ENCODE results near the gene LGALS3.

Gene LGALS3

GRCh38 chr14:55130196-55130550 is 1.1 kb downstream of the LGALS3 start:
- Histone ChIP-seq H3K27me3 (ENCODE audit: low read depth) (no peaks in the 10 kb centered on the region), H3K4me1 (peaks cover 11% of the 10 kb centered on the region), H3K4me3 (peak overlapping the region; percentile 38), H3K36me3 (replicated peaks) (no peaks in the 10 kb centered on the region; the same call in 1 of the 2 replicates), H3K9me3 (no peaks in the 10 kb centered on the region)
- in situ Hi-C loops (cut with MboI; ENCODE audit: low sequenced_read_pairs) = no loop called here
- DNase-seq (ENCODE audit: low spot score in 2 of 2) = no peak

- H3K4me3 ChIP-seq = no peak overlapping the region
- in situ Hi-C loops (cut with MboI; ENCODE audit: low sequenced_read_pairs) = no loop called here
- no peaks in the 10 kb centered on the region for H3K27me3 ChIP-seq (ENCODE audit: low read depth)
- H3K9me3 ChIP-seq = no peaks in the 10 kb centered on the region
- H3K36me3 ChIP-seq (replicated peaks) = no peaks in the 10 kb centered on the region; the same call in 1 of the 2 replicates
- H3K4me1 ChIP-seq = peaks cover 11% of the 10 kb centered on the region
- no peak for DNase-seq (ENCODE audit: low spot score in 2 of 2)
Measured at GRCh38 chr14:55131370-55132137, 2.5 kb downstream of the LGALS3 start.

- in situ Hi-C loops (cut with MboI; ENCODE audit: low sequenced_read_pairs) = no loop called here
Measured at GRCh38 chr14:55133416-55133815, 4.4 kb downstream of the LGALS3 start.

GRCh38 chr14:55136241-55136640 is 7.2 kb downstream of the LGALS3 start:
- no peak for DNase-seq (ENCODE audit: low spot score in 2 of 2)
- in situ Hi-C loops (cut with MboI; ENCODE audit: low sequenced_read_pairs) = no loop called here
- peaks cover 18% of the 10 kb centered on the region for H3K36me3 ChIP-seq (replicated peaks)
- H3K9me3 ChIP-seq = no peaks in the 10 kb centered on the region
- no peaks in the 10 kb centered on the region for H3K27me3 ChIP-seq (ENCODE audit: low read depth)
- H3K4me1 ChIP-seq = peaks cover 7% of the 10 kb centered on the region
- H3K4me3 ChIP-seq = no peak overlapping the region

More at GRCh38 chr14:55133416-55133815, 4.4 kb downstream of the LGALS3 start:
- Histone ChIP-seq H3K36me3 (replicated peaks) (peaks cover 2% of the 10 kb centered on the region), H3K4me1 (peaks cover 11% of the 10 kb centered on the region), H3K4me3 (no peak overlapping the region), H3K9me3 (no peaks in the 10 kb centered on the region), H3K27me3 (ENCODE audit: low read depth) (no peaks in the 10 kb centered on the region)
- no peak for DNase-seq (ENCODE audit: low spot score in 2 of 2)

GRCh38 chr14:55136885-55137786 is 8.1 kb downstream of the LGALS3 start:
- peaks cover 21% of the 10 kb centered on the region for H3K36me3 ChIP-seq (replicated peaks)
- DNase-seq (ENCODE audit: low spot score in 2 of 2) = no peak
- H3K4me3 ChIP-seq = no peak overlapping the region
- H3K4me1 ChIP-seq = peaks cover 7% of the 10 kb centered on the region
- H3K9me3 ChIP-seq = no peaks in the 10 kb centered on the region
- in situ Hi-C loops (cut with MboI; ENCODE audit: low sequenced_read_pairs) = no loop called here
- no peaks in the 10 kb centered on the region for H3K27me3 ChIP-seq (ENCODE audit: low read depth)

GRCh38 chr14:55138091-55138490 is 9.0 kb downstream of the LGALS3 start:
- no peaks in the 10 kb centered on the region for H3K27me3 ChIP-seq (ENCODE audit: low read depth)
- peaks cover 7% of the 10 kb centered on the region for H3K4me1 ChIP-seq
- DNase-seq (ENCODE audit: low spot score in 2 of 2) = peak in 1 of 2 experiments; percentile 20
- H3K9me3 ChIP-seq = no peaks in the 10 kb centered on the region
- peaks cover 25% of the 10 kb centered on the region for H3K36me3 ChIP-seq (replicated peaks)
- no peak overlapping the region for H3K4me3 ChIP-seq
- in situ Hi-C loops (cut with MboI; ENCODE audit: low sequenced_read_pairs) = no loop called here

GRCh38 chr14:55139141-55139540 is 10.1 kb downstream of the LGALS3 start:
- H3K4me3 ChIP-seq = no peak overlapping the region
- H3K36me3 ChIP-seq (replicated peaks) = peaks cover 31% of the 10 kb centered on the region
- peaks cover under 1% of the 10 kb centered on the region for H3K4me1 ChIP-seq
- no peaks in the 10 kb centered on the region for H3K9me3 ChIP-seq
- no peaks in the 10 kb centered on the region for H3K27me3 ChIP-seq (ENCODE audit: low read depth)
- in situ Hi-C loops (cut with MboI; ENCODE audit: low sequenced_read_pairs) = no loop called here
- no peak for DNase-seq (ENCODE audit: low spot score in 2 of 2)

- Histone ChIP-seq H3K4me1 (no peaks in the 10 kb centered on the region), H3K9me3 (no peaks in the 10 kb centered on the region), H3K4me3 (no peak overlapping the region), H3K36me3 (replicated peaks) (peaks cover 36% of the 10 kb centered on the region), H3K27me3 (ENCODE audit: low read depth) (no peaks in the 10 kb centered on the region)
- DNase-seq (ENCODE audit: low spot score in 2 of 2) = no peak
- in situ Hi-C loops (cut with MboI; ENCODE audit: low sequenced_read_pairs) = no loop called here
Measured at GRCh38 chr14:55139696-55140509, 10.9 kb downstream of the LGALS3 start.

- peaks cover 56% of the 10 kb centered on the region for H3K36me3 ChIP-seq (replicated peaks)
Measured at GRCh38 chr14:55141825-55142224, 12.8 kb downstream of the LGALS3 start.

GRCh38 chr14:55142466-55142865 is 13.4 kb downstream of the LGALS3 start:
- in situ Hi-C loops (cut with MboI; ENCODE audit: low sequenced_read_pairs) = no loop called here
- Histone ChIP-seq H3K9me3 (no peaks in the 10 kb centered on the region), H3K4me3 (no peak overlapping the region), H3K4me1 (no peaks in the 10 kb centered on the region), H3K27me3 (ENCODE audit: low read depth) (no peaks in the 10 kb centered on the region), H3K36me3 (replicated peaks) (peaks cover 61% of the 10 kb centered on the region)
- no peak for DNase-seq (ENCODE audit: low spot score in 2 of 2)

More at GRCh38 chr14:55141825-55142224, 12.8 kb downstream of the LGALS3 start:
- Histone ChIP-seq H3K4me3 (no peak overlapping the region), H3K4me1 (no peaks in the 10 kb centered on the region), H3K9me3 (no peaks in the 10 kb centered on the region), H3K27me3 (ENCODE audit: low read depth) (no peaks in the 10 kb centered on the region)
- DNase-seq (ENCODE audit: low spot score in 2 of 2) = no peak
- in situ Hi-C loops (cut with MboI; ENCODE audit: low sequenced_read_pairs) = no loop called here

- Histone ChIP-seq H3K4me3 (no peak overlapping the region), H3K36me3 (replicated peaks) (peaks cover 76% of the 10 kb centered on the region), H3K4me1 (no peaks in the 10 kb centered on the region), H3K9me3 (no peaks in the 10 kb centered on the region), H3K27me3 (ENCODE audit: low read depth) (no peaks in the 10 kb centered on the region)
- in situ Hi-C loops (cut with MboI; ENCODE audit: low sequenced_read_pairs) = no loop called here
- no peak for DNase-seq (ENCODE audit: low spot score in 2 of 2)
Measured at GRCh38 chr14:55146425-55146824, 17.4 kb downstream of the LGALS3 start.

- DNase-seq (ENCODE audit: low spot score in 2 of 2) = no peak
- in situ Hi-C loops (cut with MboI; ENCODE audit: low sequenced_read_pairs) = no loop called here
- H3K27me3 ChIP-seq (ENCODE audit: low read depth) = no peaks in the 10 kb centered on the region
- no peaks in the 10 kb centered on the region for H3K4me1 ChIP-seq
- no peak overlapping the region for H3K4me3 ChIP-seq
- H3K36me3 ChIP-seq (replicated peaks) = peaks cover 79% of the 10 kb centered on the region
- no peaks in the 10 kb centered on the region for H3K9me3 ChIP-seq
Measured at GRCh38 chr14:55151601-55152000, 22.5 kb downstream of the LGALS3 start.

- in situ Hi-C loops (cut with MboI; ENCODE audit: low sequenced_read_pairs) = no loop called here
- no peak overlapping the region for H3K4me3 ChIP-seq
- H3K36me3 ChIP-seq (replicated peaks) = peaks cover 79% of the 10 kb centered on the region
- H3K27me3 ChIP-seq (ENCODE audit: low read depth) = no peaks in the 10 kb centered on the region
- no peak for DNase-seq (ENCODE audit: low spot score in 2 of 2)
- H3K4me1 ChIP-seq = no peaks in the 10 kb centered on the region
- no peaks in the 10 kb centered on the region for H3K9me3 ChIP-seq
Measured at GRCh38 chr14:55152052-55152753, 23.2 kb downstream of the LGALS3 start.

All from HAP-1 (cell line).